Mesothelial cell of epicardium (in vitro differentiated cells): ENCODE results near the gene FCHSD2. TPM values are rescaled to one million over a fixed set of nuclear protein-coding genes. Genes with fewer than 3 reads are reported as not detected.

Source experiments
- DNase-seq, 2 experiments: peaks; one replicate each; pipeline ENCODE4 v3.0.0; 2021; ENCODE audit warnings: low spot score in 2 of 2; ENCODE audit not compliant: unreplicated experiment in 2 of 2
- H3K27ac Mint-ChIP-seq: 2 replicates; pipeline ENCODE4 v1.8.0; 2021; ENCODE audit warnings: mixed read lengths
- H3K27me3 Mint-ChIP-seq: 2 replicates; pipeline ENCODE4 v1.8.0; 2021; ENCODE audit warnings: low read depth, mixed read lengths
- H3K36me3 Mint-ChIP-seq: 2 replicates; pipeline ENCODE4 v1.8.0; 2021; ENCODE audit warnings: mixed read lengths
- H3K4me1 Mint-ChIP-seq: 2 replicates; pipeline ENCODE4 v1.8.0; 2021; ENCODE audit warnings: mixed read lengths
- H3K4me3 Mint-ChIP-seq: 2 replicates; pipeline ENCODE4 v1.8.0; 2021; ENCODE audit warnings: mild to moderate bottlenecking, moderate library complexity, mixed read lengths
- H3K9me3 Mint-ChIP-seq: 2 replicates; pipeline ENCODE4 v1.8.0; 2021; ENCODE audit warnings: mixed read lengths
- total RNA-seq: library from RNA; stranded (reverse); gene quantifications from 3 replicates; pipeline ENCODE4 v1.2.1, GENCODE V29; 2021
- TF ChIP-seq, protein P1 (sequence below): fragments of 200-600 bp; sonication (generic); IDR thresholded peaks from one replicate; pipeline ENCODE4 v1.5.0; 2021; ENCODE audit warnings: antibody characterized with exemption; ENCODE audit not compliant: unreplicated experiment

The FCHSD2 gene
- total RNA-seq, 1 donor from 2014 or later, result 33.8 TPM

DNA sequence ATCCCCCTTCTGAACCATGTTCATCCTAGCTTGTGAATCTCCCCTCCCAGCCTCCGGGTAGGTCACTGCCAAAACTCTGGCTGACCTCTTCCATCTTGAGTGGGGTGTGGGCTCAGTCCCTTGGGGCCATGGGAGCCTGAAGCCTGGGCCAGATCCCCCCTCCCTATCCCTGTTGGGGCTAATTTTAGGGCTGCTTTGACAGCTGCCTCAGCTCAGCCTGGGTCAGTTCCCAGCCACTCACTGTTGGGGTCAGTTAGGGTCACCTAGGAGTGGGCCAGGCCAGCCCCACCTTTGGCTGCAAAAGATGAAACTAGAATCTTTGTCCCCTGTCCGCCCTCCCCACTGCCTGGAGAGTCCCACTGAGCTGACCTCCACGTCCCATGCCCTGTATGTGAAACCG lies 46.2 kb upstream of the FCHSD2 start:
- TF ChIP-seq, protein P1, sequence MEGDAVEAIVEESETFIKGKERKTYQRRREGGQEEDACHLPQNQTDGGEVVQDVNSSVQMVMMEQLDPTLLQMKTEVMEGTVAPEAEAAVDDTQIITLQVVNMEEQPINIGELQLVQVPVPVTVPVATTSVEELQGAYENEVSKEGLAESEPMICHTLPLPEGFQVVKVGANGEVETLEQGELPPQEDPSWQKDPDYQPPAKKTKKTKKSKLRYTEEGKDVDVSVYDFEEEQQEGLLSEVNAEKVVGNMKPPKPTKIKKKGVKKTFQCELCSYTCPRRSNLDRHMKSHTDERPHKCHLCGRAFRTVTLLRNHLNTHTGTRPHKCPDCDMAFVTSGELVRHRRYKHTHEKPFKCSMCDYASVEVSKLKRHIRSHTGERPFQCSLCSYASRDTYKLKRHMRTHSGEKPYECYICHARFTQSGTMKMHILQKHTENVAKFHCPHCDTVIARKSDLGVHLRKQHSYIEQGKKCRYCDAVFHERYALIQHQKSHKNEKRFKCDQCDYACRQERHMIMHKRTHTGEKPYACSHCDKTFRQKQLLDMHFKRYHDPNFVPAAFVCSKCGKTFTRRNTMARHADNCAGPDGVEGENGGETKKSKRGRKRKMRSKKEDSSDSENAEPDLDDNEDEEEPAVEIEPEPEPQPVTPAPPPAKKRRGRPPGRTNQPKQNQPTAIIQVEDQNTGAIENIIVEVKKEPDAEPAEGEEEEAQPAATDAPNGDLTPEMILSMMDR, result no peak
- no peak overlapping the region for H3K27ac Mint-ChIP-seq
- H3K4me1 Mint-ChIP-seq, result peaks cover 10% of the 10 kb centered on the region
- H3K9me3 Mint-ChIP-seq, result no peaks in the 10 kb centered on the region
- H3K36me3 Mint-ChIP-seq, result no peaks in the 10 kb centered on the region
- no peak for DNase-seq
- no peak overlapping the region for H3K4me3 Mint-ChIP-seq
- H3K27me3 Mint-ChIP-seq, result no peaks in the 10 kb centered on the region

- H3K36me3 Mint-ChIP-seq, result no peaks in the 10 kb centered on the region
- TF ChIP-seq, protein P1, result no peak
- DNase-seq, result no peak
Measured at GRCh38 chr11:73187854-73188253, 45.7 kb upstream of the FCHSD2 start.

GRCh38 chr11:73186886-73187285 lies 44.8 kb upstream of the FCHSD2 start:
- H3K27me3 Mint-ChIP-seq, result no peaks in the 10 kb centered on the region
- no peaks in the 10 kb centered on the region for H3K9me3 Mint-ChIP-seq
- no peak overlapping the region for H3K27ac Mint-ChIP-seq
- DNase-seq, result no peak
- H3K4me3 Mint-ChIP-seq, result no peak overlapping the region
- TF ChIP-seq, protein P1, result no peak
- H3K36me3 Mint-ChIP-seq, result no peaks in the 10 kb centered on the region
- peaks cover 9% of the 10 kb centered on the region for H3K4me1 Mint-ChIP-seq

More at GRCh38 chr11:73187854-73188253, 45.7 kb upstream of the FCHSD2 start:
- no peaks in the 10 kb centered on the region for H3K9me3 Mint-ChIP-seq
- peaks cover 9% of the 10 kb centered on the region for H3K4me1 Mint-ChIP-seq
- H3K27ac Mint-ChIP-seq, result no peak overlapping the region
- H3K4me3 Mint-ChIP-seq, result no peak overlapping the region
- H3K27me3 Mint-ChIP-seq, result no peaks in the 10 kb centered on the region

GRCh38 chr11:73186294-73186850 lies 44.3 kb upstream of the FCHSD2 start:
- Mint-ChIP-seq H3K4me3 (no peak overlapping the region), H3K27ac (peak overlapping the region; percentile 48), H3K9me3 (no peaks in the 10 kb centered on the region), H3K36me3 (no peaks in the 10 kb centered on the region), H3K27me3 (no peaks in the 10 kb centered on the region), H3K4me1 (peaks cover 8% of the 10 kb centered on the region)
- TF ChIP-seq, protein P1, result no peak
- DNase-seq, result no peak

GRCh38 chr11:73185680-73186293 lies 43.7 kb upstream of the FCHSD2 start:
- H3K4me3 Mint-ChIP-seq, result no peak overlapping the region
- H3K36me3 Mint-ChIP-seq, result no peaks in the 10 kb centered on the region
- no peaks in the 10 kb centered on the region for H3K27me3 Mint-ChIP-seq
- TF ChIP-seq, protein P1, result no peak
- peaks cover 8% of the 10 kb centered on the region for H3K4me1 Mint-ChIP-seq
- H3K9me3 Mint-ChIP-seq, result no peaks in the 10 kb centered on the region
- peak overlapping the region; percentile 48 for H3K27ac Mint-ChIP-seq
- no peak for DNase-seq
